ENCODE results near the gene MPHOSPH10.
A peak's percentile ranks its signal among the peaks of the same experiment; 100 is the strongest.
"Not testable (repeated sequence)": the region's sequence is repeated elsewhere in the genome, so short reads cannot be mapped to it uniquely, and the experiment has no call there.

Gene MPHOSPH10

GRCh38 chr2:71157124-71157793 lies 26.8 kb downstream of the MPHOSPH10 start:
- DNase-seq (ENCODE audit: low read depth in 1 of 2, low spot score in 1 of 2), result peak; percentile 36 to 37

GRCh38 chr2:71166812-71167211 lies 36.4 kb downstream of the MPHOSPH10 start:
- DNase-seq (ENCODE audit: low read depth in 1 of 2, low spot score in 1 of 2), result no peak

- no peak for DNase-seq (ENCODE audit: low read depth in 1 of 2, low spot score in 1 of 2)
Measured at GRCh38 chr2:71173096-71173495, 42.7 kb downstream of the MPHOSPH10 start.

- no peak for DNase-seq (ENCODE audit: low read depth in 1 of 2, low spot score in 1 of 2)
Measured at GRCh38 chr2:71174207-71174606, 43.8 kb downstream of the MPHOSPH10 start.

GRCh38 chr2:71178836-71179235 lies 48.4 kb downstream of the MPHOSPH10 start:
- DNase-seq (ENCODE audit: low read depth in 1 of 2, low spot score in 1 of 2), result not testable (repeated sequence)

- DNase-seq (ENCODE audit: low read depth in 1 of 2, low spot score in 1 of 2), result no peak
Measured at GRCh38 chr2:71181316-71181715, 50.9 kb downstream of the MPHOSPH10 start.

- not testable (repeated sequence) for DNase-seq (ENCODE audit: low read depth in 1 of 2, low spot score in 1 of 2)
Measured at GRCh38 chr2:71183306-71184115, 53.1 kb downstream of the MPHOSPH10 start.

GRCh38 chr2:71186973-71187372 lies 56.5 kb downstream of the MPHOSPH10 start:
- DNase-seq (ENCODE audit: low read depth in 1 of 2, low spot score in 1 of 2), result no peak

- no peak for DNase-seq (ENCODE audit: low read depth in 1 of 2, low spot score in 1 of 2)
Measured at GRCh38 chr2:71187589-71187988, 57.2 kb downstream of the MPHOSPH10 start.

GRCh38 chr2:71190656-71191569 lies 60.5 kb downstream of the MPHOSPH10 start:
- DNase-seq (ENCODE audit: low read depth in 1 of 2, low spot score in 1 of 2), result no peak

GRCh38 chr2:71191570-71191943 lies 61.1 kb downstream of the MPHOSPH10 start:
- no peak for DNase-seq (ENCODE audit: low read depth in 1 of 2, low spot score in 1 of 2)

Data from activated CD4-positive, alpha-beta T cell treated with anti-CD3 and anti-CD28 coated beads, Interleukin-2, amount 50 U/mL, for 24 hours (primary cell).